ENCODE results near the gene ARF3.

ARF3 gene

DNA sequence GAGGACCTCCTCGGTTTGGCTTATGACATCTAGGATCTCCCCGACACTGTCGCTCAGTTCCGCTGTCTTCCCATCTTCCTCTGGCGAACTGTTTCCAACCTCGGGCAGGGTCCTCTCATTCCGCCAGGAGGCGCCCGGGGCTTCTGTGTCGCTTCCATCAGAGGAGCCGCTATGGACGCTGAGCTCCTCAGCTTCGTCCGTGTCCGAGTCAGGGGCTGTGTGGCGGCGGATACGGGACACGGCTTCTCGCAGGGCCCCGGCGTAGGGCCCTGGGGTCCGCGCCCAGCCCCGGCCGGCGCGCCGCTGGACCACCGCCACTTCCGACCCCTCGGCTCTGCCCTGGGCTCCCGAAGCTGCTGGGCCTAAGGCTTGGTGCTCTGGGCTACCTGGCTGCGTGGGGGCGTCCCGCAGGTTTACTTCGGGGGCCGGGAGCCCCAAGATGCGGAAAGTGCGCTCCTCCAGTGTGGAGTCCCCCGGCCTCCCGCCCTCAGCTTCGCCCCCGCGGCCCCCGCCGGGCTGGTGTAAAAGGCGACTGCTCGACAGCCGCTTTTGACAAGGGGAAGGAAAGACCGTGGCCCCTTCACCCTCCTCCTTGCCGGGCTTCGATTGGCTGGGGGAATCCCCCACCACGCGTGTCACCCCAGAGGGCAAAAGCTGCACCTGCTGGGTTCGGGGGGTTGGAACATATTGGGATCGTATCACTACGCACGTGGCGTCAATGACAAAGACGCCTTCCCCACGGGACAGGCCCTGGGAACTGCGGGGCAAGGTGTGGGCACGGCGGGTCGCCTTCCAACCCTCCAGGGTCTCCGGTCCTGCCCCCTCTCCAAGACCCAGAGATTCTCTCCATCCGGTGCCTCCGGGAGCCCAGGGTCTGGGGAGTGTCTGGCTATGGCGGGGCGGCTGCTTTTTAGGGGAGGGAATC, 39.8 kb upstream of the ARF3 start:
- TF ChIP-seq YY1 (IDR thresholded peaks at IDR 0.05; ENCODE audit: insufficient read depth, insufficient read length) (no peak), SUZ12 (IDR thresholded peaks at IDR 0.05; ENCODE audit: extremely low read depth, insufficient read depth, insufficient read length) (peak; percentile 75), ZNF274 (IDR thresholded peaks at IDR 0.05; ENCODE audit: low read depth, low read length) (no peak)
- H3K9ac ChIP-seq (ENCODE audit: insufficient read length, low read depth), result peak overlapping the region; percentile 74
- peak overlapping the region; percentile 71 for H3K4me3 ChIP-seq (ENCODE audit: insufficient read length, low read depth)
- H3K4me1 ChIP-seq (ENCODE audit: insufficient read depth, insufficient read length), result peaks cover 12% of the 10 kb centered on the region
- no peaks in the 10 kb centered on the region for H3K9me3 ChIP-seq (ENCODE audit: insufficient read depth, low read length)
- H3K36me3 ChIP-seq (ENCODE audit: insufficient read depth, insufficient read length, low read length), result peaks cover 14% of the 10 kb centered on the region
- DNase-seq (ENCODE audit: low read depth, low spot score), result peak; percentile 58
- H3K27me3 ChIP-seq (ENCODE audit: insufficient read depth, insufficient read length), result peaks cover 58% of the 10 kb centered on the region

DNA sequence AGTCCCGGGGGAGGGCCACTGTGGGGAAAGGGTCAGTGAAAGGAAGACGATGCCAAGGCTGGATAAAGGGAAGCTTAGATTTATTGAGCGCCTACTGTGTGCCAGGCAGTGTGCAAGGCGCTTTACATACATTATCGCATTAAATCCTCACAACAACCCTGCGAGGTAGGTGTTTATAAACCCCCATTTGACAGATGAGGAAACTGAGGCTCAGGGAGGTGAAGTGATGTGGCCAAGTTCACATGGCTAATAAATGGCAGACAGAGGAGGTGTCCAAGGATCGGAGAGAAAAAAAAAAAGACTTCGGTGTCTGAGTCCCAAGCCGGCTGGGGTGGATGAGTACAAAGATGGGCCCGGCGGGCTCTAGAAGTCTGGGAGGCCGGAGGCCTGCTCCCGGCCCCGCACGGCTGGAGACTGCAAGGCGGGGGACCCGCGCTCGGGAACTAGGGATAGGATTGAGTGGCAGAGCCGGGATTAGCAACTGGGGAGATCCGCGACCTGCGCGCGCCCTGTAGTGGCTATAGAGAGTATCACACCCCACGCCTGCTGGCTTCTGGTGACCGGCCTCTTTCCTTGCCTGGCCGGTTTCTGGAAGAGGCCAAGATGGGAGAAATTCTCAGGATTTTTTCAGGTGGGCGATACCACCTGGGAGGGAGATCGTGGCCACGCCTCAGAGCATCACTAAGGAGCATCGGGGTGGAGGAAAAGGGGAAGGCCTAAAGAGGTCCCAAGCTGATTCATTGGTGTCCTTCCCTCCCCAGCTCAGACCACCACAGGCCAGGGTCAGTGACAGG, 38.0 kb upstream of the ARF3 start:
- TF ChIP-seq SUZ12 (IDR thresholded peaks at IDR 0.05; ENCODE audit: extremely low read depth, insufficient read depth, insufficient read length) (no peak), YY1 (IDR thresholded peaks at IDR 0.05; ENCODE audit: insufficient read depth, insufficient read length) (no peak), ZNF274 (IDR thresholded peaks at IDR 0.05; ENCODE audit: low read depth, low read length) (no peak)
- Histone ChIP-seq H3K27me3 (ENCODE audit: insufficient read depth, insufficient read length) (peaks cover 49% of the 10 kb centered on the region), H3K4me1 (ENCODE audit: insufficient read depth, insufficient read length) (peaks cover 19% of the 10 kb centered on the region), H3K9me3 (ENCODE audit: insufficient read depth, low read length) (no peaks in the 10 kb centered on the region), H3K9ac (ENCODE audit: insufficient read length, low read depth) (peak overlapping the region; percentile 12), H3K36me3 (ENCODE audit: insufficient read depth, insufficient read length, low read length) (peaks cover 1% of the 10 kb centered on the region), H3K4me3 (ENCODE audit: insufficient read length, low read depth) (no peak overlapping the region)
- DNase-seq (ENCODE audit: low read depth, low spot score), result peak; percentile 76

DNA sequence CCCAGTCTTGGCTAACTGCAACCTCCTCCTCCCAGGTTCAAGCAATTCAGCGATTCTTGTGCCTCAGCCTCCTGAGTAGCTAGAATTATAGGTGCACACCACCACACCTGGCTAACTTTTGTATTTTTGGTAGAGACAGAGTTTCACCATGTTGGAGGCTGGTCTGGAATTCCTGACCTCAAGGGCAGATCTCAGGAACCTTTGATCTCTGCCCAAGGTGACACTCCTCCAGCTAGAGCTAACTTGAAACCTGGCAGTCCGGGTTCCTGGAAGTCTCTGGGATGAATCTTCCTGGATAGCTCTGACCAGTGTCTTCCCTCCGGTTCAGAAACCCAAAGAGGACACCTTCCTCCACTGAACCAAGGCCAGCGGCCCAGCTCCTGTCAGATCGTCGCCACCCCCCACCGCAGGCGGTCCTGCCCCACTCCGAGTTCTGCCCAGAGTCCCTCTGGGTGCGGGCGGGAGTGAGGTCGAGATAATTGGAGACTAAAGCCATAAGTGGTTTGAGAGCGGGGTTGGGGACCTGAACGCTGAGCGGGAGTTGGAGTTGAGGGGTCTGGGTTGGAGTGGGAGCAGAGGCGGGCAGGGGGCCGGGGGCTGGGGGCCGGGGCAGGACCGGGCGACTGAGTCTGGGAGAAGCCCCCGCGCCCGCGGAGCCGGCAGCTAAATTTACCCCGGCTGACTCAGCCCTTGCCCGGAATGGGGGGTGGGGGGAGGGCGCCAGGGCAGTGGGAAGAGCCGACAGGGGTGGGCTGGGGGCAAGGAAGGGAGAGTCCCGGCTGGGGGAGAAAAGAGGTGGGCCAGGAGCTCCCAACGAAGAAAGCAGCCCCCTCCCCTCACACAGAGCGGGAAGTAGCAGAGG, 37.2 kb upstream of the ARF3 start:
- no peak for DNase-seq (ENCODE audit: low read depth, low spot score)
- no peak overlapping the region for H3K4me3 ChIP-seq (ENCODE audit: insufficient read length, low read depth)
- H3K36me3 ChIP-seq (ENCODE audit: insufficient read depth, insufficient read length, low read length), result no peaks in the 10 kb centered on the region
- H3K27me3 ChIP-seq (ENCODE audit: insufficient read depth, insufficient read length), result peaks cover 41% of the 10 kb centered on the region
- H3K9me3 ChIP-seq (ENCODE audit: insufficient read depth, low read length), result no peaks in the 10 kb centered on the region
- no peak overlapping the region for H3K9ac ChIP-seq (ENCODE audit: insufficient read length, low read depth)
- TF ChIP-seq SUZ12 (IDR thresholded peaks at IDR 0.05; ENCODE audit: extremely low read depth, insufficient read depth, insufficient read length) (no peak), YY1 (IDR thresholded peaks at IDR 0.05; ENCODE audit: insufficient read depth, insufficient read length) (no peak)
- peaks cover 14% of the 10 kb centered on the region for H3K4me1 ChIP-seq (ENCODE audit: insufficient read depth, insufficient read length)

DNA sequence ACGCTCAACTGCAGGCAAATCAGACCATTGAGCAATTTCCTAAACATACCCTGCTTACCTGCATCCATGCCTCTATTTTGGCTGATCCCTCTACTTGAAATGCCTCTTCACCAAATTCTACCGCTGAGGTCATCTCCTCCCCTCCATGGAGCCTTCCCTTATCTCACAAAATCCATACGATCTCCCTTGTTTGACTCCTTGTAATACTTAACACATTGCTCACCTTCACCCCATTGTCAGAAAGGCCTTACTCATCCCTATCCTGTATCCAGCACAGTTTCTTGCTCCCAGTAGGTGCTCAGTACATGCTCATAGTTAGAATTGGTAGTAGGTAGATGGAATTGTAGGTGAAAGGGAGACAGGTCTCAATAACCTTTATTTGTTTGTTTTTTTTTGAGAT, 36.5 kb upstream of the ARF3 start:
- no peaks in the 10 kb centered on the region for H3K36me3 ChIP-seq (ENCODE audit: insufficient read depth, insufficient read length, low read length)
- DNase-seq (ENCODE audit: low read depth, low spot score), result no peak
- no peak overlapping the region for H3K4me3 ChIP-seq (ENCODE audit: insufficient read length, low read depth)
- peaks cover 14% of the 10 kb centered on the region for H3K4me1 ChIP-seq (ENCODE audit: insufficient read depth, insufficient read length)
- no peaks in the 10 kb centered on the region for H3K9me3 ChIP-seq (ENCODE audit: insufficient read depth, low read length)
- H3K9ac ChIP-seq (ENCODE audit: insufficient read length, low read depth), result no peak overlapping the region
- TF ChIP-seq ZNF274 (IDR thresholded peaks at IDR 0.05; ENCODE audit: low read depth, low read length) (no peak), SUZ12 (IDR thresholded peaks at IDR 0.05; ENCODE audit: extremely low read depth, insufficient read depth, insufficient read length) (no peak)
- peaks cover 36% of the 10 kb centered on the region for H3K27me3 ChIP-seq (ENCODE audit: insufficient read depth, insufficient read length)

DNA sequence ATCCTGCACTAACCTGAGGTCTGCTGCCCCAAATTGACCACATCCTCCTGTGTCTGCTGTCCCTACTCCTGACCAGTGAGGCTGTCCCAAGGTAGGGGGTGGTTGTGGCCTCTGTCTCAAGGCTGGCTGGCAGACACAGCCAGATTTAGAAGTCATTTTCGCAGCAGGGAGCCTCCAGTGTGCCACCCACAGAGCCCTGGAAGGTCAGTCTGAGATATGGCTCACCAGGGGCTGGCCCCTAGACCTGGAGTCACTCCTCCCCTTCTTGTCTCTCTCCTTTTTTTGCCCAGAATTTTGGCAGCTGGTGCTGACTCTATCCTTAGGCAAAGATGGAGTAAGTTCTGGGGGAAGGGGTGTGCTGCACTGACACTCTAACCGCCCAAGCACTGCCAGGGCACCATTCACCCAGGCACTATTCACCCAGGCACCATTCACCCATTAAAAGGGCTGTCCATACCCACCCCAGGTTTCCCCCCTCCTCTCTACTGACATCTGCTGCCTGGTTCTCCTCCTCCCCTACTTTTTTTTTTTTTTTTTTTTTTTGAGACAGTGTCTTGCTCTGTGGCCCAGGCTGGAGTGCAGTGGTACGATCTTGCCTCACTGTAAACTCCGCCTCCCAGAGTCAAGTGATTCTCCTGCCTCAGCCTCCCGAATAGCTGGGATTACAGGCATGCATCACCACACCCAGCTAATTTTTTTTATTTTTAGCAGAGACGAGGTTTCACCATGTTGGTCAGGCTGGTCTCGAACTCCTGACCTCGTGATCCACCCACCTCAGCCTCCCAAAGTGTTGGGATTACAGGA, 34.2 kb upstream of the ARF3 start:
- peaks cover 24% of the 10 kb centered on the region for H3K27me3 ChIP-seq (ENCODE audit: insufficient read depth, insufficient read length)
- no peak overlapping the region for H3K9ac ChIP-seq (ENCODE audit: insufficient read length, low read depth)
- no peak overlapping the region for H3K4me3 ChIP-seq (ENCODE audit: insufficient read length, low read depth)
- TF ChIP-seq ZNF274 (IDR thresholded peaks at IDR 0.05; ENCODE audit: low read depth, low read length) (no peak), YY1 (IDR thresholded peaks at IDR 0.05; ENCODE audit: insufficient read depth, insufficient read length) (no peak), SUZ12 (IDR thresholded peaks at IDR 0.05; ENCODE audit: extremely low read depth, insufficient read depth, insufficient read length) (no peak)
- no peaks in the 10 kb centered on the region for H3K36me3 ChIP-seq (ENCODE audit: insufficient read depth, insufficient read length, low read length)
- H3K9me3 ChIP-seq (ENCODE audit: insufficient read depth, low read length), result no peaks in the 10 kb centered on the region
- H3K4me1 ChIP-seq (ENCODE audit: insufficient read depth, insufficient read length), result peaks cover 11% of the 10 kb centered on the region
- DNase-seq (ENCODE audit: low read depth, low spot score), result no peak

DNA sequence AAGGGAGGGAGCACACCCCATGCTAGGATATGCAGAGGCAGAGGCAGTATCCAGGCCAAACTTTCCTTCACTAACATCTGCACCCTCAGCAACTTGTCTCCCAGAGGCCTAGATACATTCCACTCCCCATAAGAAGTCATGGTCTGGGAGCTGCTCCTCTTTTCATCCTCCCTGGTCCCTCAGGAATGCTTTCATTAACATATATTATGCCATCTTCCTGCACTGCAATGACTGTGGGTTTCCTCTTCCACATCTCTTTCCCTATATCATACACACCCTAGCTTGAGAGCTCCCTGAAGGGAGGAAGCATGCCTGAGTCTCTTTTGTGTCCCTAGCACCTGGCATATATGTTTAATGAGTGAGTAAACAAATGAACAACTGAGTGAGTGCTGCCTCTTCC, 33.3 kb upstream of the ARF3 start:
- Histone ChIP-seq H3K9ac (ENCODE audit: insufficient read length, low read depth) (no peak overlapping the region), H3K4me3 (ENCODE audit: insufficient read length, low read depth) (no peak overlapping the region), H3K27me3 (ENCODE audit: insufficient read depth, insufficient read length) (peaks cover 15% of the 10 kb centered on the region), H3K36me3 (ENCODE audit: insufficient read depth, insufficient read length, low read length) (no peaks in the 10 kb centered on the region), H3K4me1 (ENCODE audit: insufficient read depth, insufficient read length) (peaks cover 10% of the 10 kb centered on the region), H3K9me3 (ENCODE audit: insufficient read depth, low read length) (no peaks in the 10 kb centered on the region)
- TF ChIP-seq SUZ12 (IDR thresholded peaks at IDR 0.05; ENCODE audit: extremely low read depth, insufficient read depth, insufficient read length) (no peak), ZNF274 (IDR thresholded peaks at IDR 0.05; ENCODE audit: low read depth, low read length) (no peak), YY1 (IDR thresholded peaks at IDR 0.05; ENCODE audit: insufficient read depth, insufficient read length) (no peak)
- DNase-seq (ENCODE audit: low read depth, low spot score), result no peak

Data from NT2/D1 (cell line).